Stimulated activated CD4-positive, alpha-beta T cell treated with anti-CD3 and anti-CD28 coated beads, Interleukin-1b, Interleukin-23, amount 100 ng/mL, for 24 hours (primary cell): ENCODE measurements around the gene PRSS38.

Experiments used
- DNase-seq, 4 experiments: peaks; one replicate each; pipeline ENCODE4 v3.0.0-alpha.2; 2020; ENCODE audit warnings: low read depth in 4 of 4, low spot score in 1 of 4

Gene PRSS38

GRCh38 chr1:227792216-227793078, 23.0 kb upstream of the PRSS38 start:
- DNase-seq = no peak

- no peak for DNase-seq
Measured at GRCh38 chr1:227793079-227793947, 22.2 kb upstream of the PRSS38 start.

GRCh38 chr1:227793948-227794816, 21.3 kb upstream of the PRSS38 start:
- no peak for DNase-seq

- DNase-seq = no peak
Measured at GRCh38 chr1:227794817-227795192, 20.7 kb upstream of the PRSS38 start.

- no peak for DNase-seq
Measured at GRCh38 chr1:227795732-227796131, 19.7 kb upstream of the PRSS38 start.

GRCh38 chr1:227796359-227796915, 19.0 kb upstream of the PRSS38 start:
- DNase-seq = no peak

- no peak for DNase-seq
Measured at GRCh38 chr1:227797144-227797543, 18.3 kb upstream of the PRSS38 start.

- no peak for DNase-seq
Measured at GRCh38 chr1:227797625-227798024, 17.9 kb upstream of the PRSS38 start.

GRCh38 chr1:227798078-227798802, 17.2 kb upstream of the PRSS38 start:
- no peak for DNase-seq

- no peak for DNase-seq
Measured at GRCh38 chr1:227799756-227800155, 15.7 kb upstream of the PRSS38 start.

- DNase-seq = no peak
Measured at GRCh38 chr1:227803933-227804332, 11.5 kb upstream of the PRSS38 start.

GRCh38 chr1:227805606-227806197, 9.8 kb upstream of the PRSS38 start:
- DNase-seq = no peak

GRCh38 chr1:227808566-227808965, 6.9 kb upstream of the PRSS38 start:
- no peak for DNase-seq

GRCh38 chr1:227809026-227809425, 6.4 kb upstream of the PRSS38 start:
- DNase-seq = no peak

- no peak for DNase-seq
Measured at GRCh38 chr1:227813962-227814361, 1.5 kb upstream of the PRSS38 start.

- DNase-seq = no peak
Measured at GRCh38 chr1:227816750-227817446, 1.4 kb downstream of the PRSS38 start.

- no peak for DNase-seq
Measured at GRCh38 chr1:227823537-227823936, 8.1 kb downstream of the PRSS38 start.

- DNase-seq = no peak
Measured at GRCh38 chr1:227824204-227824603, 8.7 kb downstream of the PRSS38 start.

- no peak for DNase-seq
Measured at GRCh38 chr1:227828786-227829185, 13.3 kb downstream of the PRSS38 start.
